ENCODE data around the gene TLCD2. TPM values are rescaled to one million over a fixed set of nuclear protein-coding genes. Genes with fewer than 3 reads are reported as not detected.

Gene TLCD2
- total and polyA plus RNA-seq, 2 of the 13 experiments (the other 11 are each of a cell fraction or from before 2014, with no cell fraction given): 0.90 to 1.1 TPM

- Histone ChIP-seq H3K4me1 (ENCODE audit: insufficient read depth, low read length) (peaks cover 46% of the 10 kb centered on the region), H3K4me2 (ENCODE audit: low read depth, low read length) (peak overlapping the region; percentile 43; the same call in 1 of the 2 replicates), H2AFZ (ENCODE audit: low read length) (no peak overlapping the region), H4K20me1 (ENCODE audit: insufficient read depth, low read length) (peaks cover 12% of the 10 kb centered on the region; the same call in 1 of the 2 replicates), H3K27me3 (ENCODE audit: control insufficient read depth in 1 of 2, insufficient read depth in 2 of 2, low read length in 2 of 2) (no peaks in the 10 kb centered on the region), H3K79me2 (ENCODE audit: insufficient read depth, low read length) (no peaks in the 10 kb centered on the region), H3K4me3 (replicated peaks in 1 of 3; ENCODE audit: insufficient read depth in 1 of 3, low read depth in 2 of 3, low read length in 3 of 3) (no peak overlapping the region), H3K36me3 (replicated peaks in 1 of 2; ENCODE audit: control insufficient read depth in 1 of 2, insufficient read depth in 2 of 2, low read length in 2 of 2) (peaks cover 0 to 8% of the 10 kb centered on the region in 2 experiments; a peak in 2 of 5 replicates), H3K27ac (ENCODE audit: extremely low read length, insufficient read depth, low read length) (peak overlapping the region; percentile 25), H3K9ac (ENCODE audit: insufficient read depth, low read depth, low read length) (no peak overlapping the region), H3K9me3 (ENCODE audit: low read length) (no peaks in the 10 kb centered on the region)
- DNase-seq (ENCODE audit: low spot score) (no peak), ATAC-seq (peak; percentile 36), FAIRE-seq (no peak)
- POLR2A ChIA-PET: interaction anchor here (1.0 to 16.4 kb wide), 8 partner anchors 7 to 34 kb away, joined by 3 to 299 read pairs (median 53); partner anchors contain the start of genes SERPINF1, SERPINF2 and WDR81
- no TSS peak for BruUV-seq (replicated peaks)
- intact Hi-C loops (cut with micrococcal nuclease; ENCODE audit: unreplicated experiment): no loop called here
- WGBS (ENCODE audit: low lambda C conversion rate): 46% methylated on average over 16 of the region's 17 CpGs
- CTCF ChIA-PET (ENCODE audit: low intra/inter-chr PET ratio, low total read pairs): no interaction called here
- in situ Hi-C loops (cut with HindIII; ENCODE audit: extremely low pct_ligation_motif_present, low pct_unique_long_range_greater_than_20kb): no loop called here
- no peak for TF ChIP-seq THAP9 (CRISPR knock-in tag; IDR thresholded peaks at IDR 0.05; ENCODE audit: borderline replicate concordance)
- TF ChIP-seq MNT (IDR thresholded peaks at IDR 0.05): peak; percentile 50
- no peak for TF ChIP-seq ARID5B (CRISPR knock-in tag; IDR thresholded peaks at IDR 0.05)
- peak; percentile 45 for TF ChIP-seq KDM2A (CRISPR knock-in tag; IDR thresholded peaks at IDR 0.05; ENCODE audit: borderline replicate concordance, low read depth)
- no peak for TF ChIP-seq E2F5 (CRISPR knock-in tag; conservative IDR thresholded peaks at IDR 0.05)
- no peak for TF ChIP-seq IKZF4 (CRISPR knock-in tag; IDR thresholded peaks at IDR 0.05; ENCODE audit: borderline replicate concordance, low read depth, not compliant biosample characterization)
- no peak; the same call in 1 of the 2 replicates for TF ChIP-seq POLR2G (IDR thresholded peaks at IDR 0.05; ENCODE audit: low read depth, low read length)
- no peak for TF ChIP-seq HOXA9 (CRISPR knock-in tag; IDR thresholded peaks at IDR 0.05; ENCODE audit: borderline replicate concordance)
- TF ChIP-seq FOXA1 (IDR thresholded peaks at IDR 0.05): no peak
- TF ChIP-seq FOXA1 (CRISPR knock-in tag; IDR thresholded peaks at IDR 0.05): peak; percentile 36; the same call in 1 of the 2 replicates
- TF ChIP-seq AGO1 (IDR thresholded peaks at IDR 0.05; ENCODE audit: low read depth, low read length, poor library complexity, severe bottlenecking): peak; percentile 95
Observed at GRCh38 chr17:1755827-1756262, 45.7 kb upstream of the TLCD2 start.

Measured in HepG2 (cell line).